Heart right ventricle (tissue), 16 donors: ENCODE data around the gene CAPZA1. TPM values are rescaled to one million over a fixed set of nuclear protein-coding genes. Genes with fewer than 3 reads are reported as not detected.

Experiments
- ATAC-seq, 8 donors: fragments of 200-7000 bp; cut with Tn5 transposase; one replicate each; pipeline ENCODE4 v1.9.1; 2020; ENCODE audit warnings: mild to moderate bottlenecking in 8 of 8, moderate library complexity in 8 of 8, moderate number of reproducible peaks in 1 of 8
- DNase-seq, 2 donors: peaks; one replicate each; pipeline ENCODE4 v3.0.0-alpha.2; 2020
- H3K27ac ChIP-seq, 10 donors: fragments of 200-600 bp; sonication (generic) in 2 of 10; one replicate each; pipeline versions ENCODE4 v1.5.0 to v1.8.0; 2020 to 2022; ENCODE audit warnings: mild to moderate bottlenecking in 3 of 10
- H3K27me3 ChIP-seq, 7 donors: fragments of 200-600 bp; one replicate each; pipeline ENCODE4 v1.8.0; 2021 to 2022; ENCODE audit warnings: mild to moderate bottlenecking in 2 of 7
- H3K36me3 ChIP-seq, 9 donors: fragments of 200-600 bp; sonication (generic) in 1 of 9; one replicate each; pipeline versions ENCODE4 v1.5.0 to v1.8.0; 2020 to 2022; ENCODE audit warnings: mild to moderate bottlenecking in 2 of 9
- H3K4me1 ChIP-seq, 9 donors: fragments of 200-600 bp; sonication (generic) in 1 of 9; one replicate each; pipeline versions ENCODE4 v1.5.0 to v1.8.0; 2020 to 2022; ENCODE audit warnings: mild to moderate bottlenecking in 4 of 9
- H3K4me3 ChIP-seq, 10 donors: fragments of 200-600 bp; sonication (generic) in 2 of 10; one replicate each; pipeline versions ENCODE4 v1.5.0 to v1.8.0; 2020 to 2022; ENCODE audit warnings: mild to moderate bottlenecking in 7 of 10, moderate library complexity in 2 of 10
- H3K9me3 ChIP-seq, 11 donors: fragments of 200-600 bp in 10 of 11; sonication (generic) in 2 of 11; one replicate each; pipeline versions ENCODE4 v1.5.0 to v1.8.0; 2013 to 2022; ENCODE audit warnings: mild to moderate bottlenecking in 2 of 11, control low read depth in 1 of 11, moderate library complexity in 1 of 11
- WGBS, 2 donors: extraction: QIAGEN DNeasy Blood & Tissue Kit; methylation state at CpG; one replicate each; pipeline ENCODE4 v1.1.7; 2013; ENCODE audit warnings: inconsistent platforms in 1 of 2; 5-methylcytosine and 5-hydroxymethylcytosine counted together
- intact Hi-C, 10 donors: fragments of 100-400 bp; cut with DNase I; formaldehyde crosslinking; loops; one replicate each; pipeline versions ENCODE4 v1.11.1 to v1.14.2; 2022
- polyA plus RNA-seq, 2 donors: library from polyadenylated mRNA; stranded (reverse); fragments of 200-250 nt; gene quantifications; one replicate each; pipeline ENCODE4 v1.2.3, GENCODE V29; 2013
- total RNA-seq, 10 donors: library from RNA; stranded (reverse); fragmentation: NEBNext Ultra II Directional in 3 of 10; extraction: Animal tissue kit (Norgen Biotek cat#: 25700) in 3 of 10; gene quantifications; one replicate each; pipeline versions ENCODE4 v1.2.1 to v1.2.4, GENCODE V29; 2021 to 2023
- TF ChIP-seq, protein P1 (sequence below), 9 donors: fragments of 200-600 bp; sonication (generic) in 2 of 9; IDR thresholded peaks; one replicate each; pipeline versions ENCODE4 v1.5.0 to v1.8.0; 2021 to 2022; ENCODE audit warnings: antibody characterized with exemption in 9 of 9, mild to moderate bottlenecking in 5 of 9, moderate library complexity in 1 of 9
- donor health status: Arrhythmogenic right ventricular cardiomyopathy.
- donor health status: ischemic (EF 13 %, LVEDD 7.1; RV severe dilation, severe dysfunction).
- donor health status: healthy with polysubstance abuse.
- donor health status: DM: no; HTN: yes; CAD: no.
- donor health status: DM: no; HTN: no; CAD: no.
- donor health status: ischemic (EF 25% LVEDD 6.9; RV normal size, moderate dysfunction).
- donor health status: ischemic (EF 25% LVEDD 5.7; RV mildly dilated, moderate dysfunction).
- donor health status: healthy.
- donor health status: DM: yes; HTN: yes; CAD: no.
- donor health status: Ischemic cardiomyopathy.
- donor health status: ischemic (EF 35%, LVEDD 5.7; RV mildly dilated, moderate dysfunction).
- donor health status: nonischemic (EF 11% LVEDD 7.7; RV severe dilation, severe dysfunction).
- donor health status: DM: yes; HTN: yes; CAD: no.
- donor health status: PGD.
- donor health status: ischemic (EF 29% LVEDD 5.4; RV normal size, mild dysfunction).
- donor health status: nonischemic (EF 23%, LVEDD 6.1; RV moderate dilation, normal function).

Gene CAPZA1
- total and polyA plus RNA-seq, 12 donors = 19.5 to 58.3 (median 23.6) TPM

DNA sequence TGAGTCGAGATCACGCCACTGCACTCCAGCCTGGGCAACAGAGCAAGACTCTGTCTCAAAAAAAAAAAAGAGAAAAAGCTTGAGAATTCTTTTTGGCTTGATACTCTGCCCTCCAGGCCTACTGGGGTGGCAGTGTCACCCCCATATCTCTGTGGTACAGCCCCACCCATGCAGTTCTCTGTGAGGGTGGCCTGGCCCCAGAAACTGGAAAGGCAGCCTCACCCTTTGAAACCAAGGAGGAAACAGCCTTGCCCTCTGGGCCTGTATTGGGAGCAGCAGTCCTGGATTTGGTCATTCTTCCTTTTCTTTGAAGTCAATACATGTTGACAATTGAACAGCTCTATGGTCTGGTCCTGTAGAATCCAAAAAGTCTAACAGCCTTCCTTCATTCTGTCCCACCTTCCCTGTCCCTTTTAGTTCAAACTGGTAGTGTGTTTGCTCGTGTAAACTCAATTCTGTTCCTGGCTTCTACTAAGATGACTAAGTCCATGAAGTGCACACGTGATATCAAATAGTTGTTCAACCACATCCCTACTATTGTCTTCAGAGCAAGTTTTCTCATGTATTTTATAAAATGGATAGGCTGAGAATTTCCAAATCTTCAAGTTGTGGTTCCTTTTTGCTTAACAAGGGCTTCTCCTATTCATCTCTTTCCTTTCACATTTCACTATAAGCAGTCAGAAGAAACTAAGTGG lies 13.9 kb upstream of the CAPZA1 start:
- H3K4me1 ChIP-seq = no peaks in the 10 kb centered on the region
- ATAC-seq = no peak
- H3K27me3 ChIP-seq = no peaks in the 10 kb centered on the region
- peaks cover 0 to 98% (median 59%) of the 10 kb centered on the region in 9 donors for H3K36me3 ChIP-seq
- intact Hi-C loops = no loop called here
- 91 to 95% methylated on average over 4 of the region's 4 CpGs for WGBS, 2 donors
- no peaks in the 10 kb centered on the region for H3K9me3 ChIP-seq
- no peak overlapping the region for H3K4me3 ChIP-seq
- no peak overlapping the region for H3K27ac ChIP-seq
- no peak for DNase-seq
- TF ChIP-seq, protein P1, sequence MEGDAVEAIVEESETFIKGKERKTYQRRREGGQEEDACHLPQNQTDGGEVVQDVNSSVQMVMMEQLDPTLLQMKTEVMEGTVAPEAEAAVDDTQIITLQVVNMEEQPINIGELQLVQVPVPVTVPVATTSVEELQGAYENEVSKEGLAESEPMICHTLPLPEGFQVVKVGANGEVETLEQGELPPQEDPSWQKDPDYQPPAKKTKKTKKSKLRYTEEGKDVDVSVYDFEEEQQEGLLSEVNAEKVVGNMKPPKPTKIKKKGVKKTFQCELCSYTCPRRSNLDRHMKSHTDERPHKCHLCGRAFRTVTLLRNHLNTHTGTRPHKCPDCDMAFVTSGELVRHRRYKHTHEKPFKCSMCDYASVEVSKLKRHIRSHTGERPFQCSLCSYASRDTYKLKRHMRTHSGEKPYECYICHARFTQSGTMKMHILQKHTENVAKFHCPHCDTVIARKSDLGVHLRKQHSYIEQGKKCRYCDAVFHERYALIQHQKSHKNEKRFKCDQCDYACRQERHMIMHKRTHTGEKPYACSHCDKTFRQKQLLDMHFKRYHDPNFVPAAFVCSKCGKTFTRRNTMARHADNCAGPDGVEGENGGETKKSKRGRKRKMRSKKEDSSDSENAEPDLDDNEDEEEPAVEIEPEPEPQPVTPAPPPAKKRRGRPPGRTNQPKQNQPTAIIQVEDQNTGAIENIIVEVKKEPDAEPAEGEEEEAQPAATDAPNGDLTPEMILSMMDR (IDR thresholded peaks at IDR 0.05) = no peak

DNA sequence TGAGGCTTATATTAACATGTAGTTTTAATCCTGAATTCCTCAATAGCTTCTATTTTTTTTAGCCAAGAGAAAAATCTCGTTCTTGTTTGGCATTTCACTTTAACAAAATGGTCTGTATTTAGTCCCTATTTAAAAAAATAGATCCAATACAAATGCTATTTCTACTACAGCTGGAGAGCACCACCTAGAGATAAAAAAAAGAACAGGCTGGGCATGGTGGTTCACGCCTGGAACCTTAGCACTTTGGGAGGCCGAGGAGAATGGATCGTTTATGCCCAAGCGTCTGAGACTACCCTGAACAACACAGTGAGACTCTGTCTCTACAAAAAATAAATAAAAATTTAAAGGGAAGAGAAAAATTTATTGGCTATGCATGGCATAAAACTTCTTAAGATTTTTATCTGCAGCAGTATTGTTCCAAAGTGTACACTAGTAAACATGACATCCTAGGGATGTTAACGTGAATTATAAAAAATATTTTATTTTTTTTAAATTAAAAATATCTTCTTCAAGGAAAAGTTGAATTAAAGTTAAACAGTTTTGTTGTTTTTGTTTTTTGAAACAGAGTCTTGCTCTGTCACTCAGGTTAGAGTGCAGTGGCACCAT lies 5.1 kb upstream of the CAPZA1 start:
- H3K4me3 ChIP-seq = no peak overlapping the region
- WGBS, 2 donors = 75 to 78% methylated on average over 6 of the region's 6 CpGs
- ATAC-seq = no peak
- H3K36me3 ChIP-seq = peaks cover 0 to 71% (median 38%) of the 10 kb centered on the region in 9 donors
- no peaks in the 10 kb centered on the region for H3K9me3 ChIP-seq
- TF ChIP-seq, protein P1 (IDR thresholded peaks at IDR 0.05) = peak in 7 of 9 donors; percentile 30 to 58 (median 42)
- no peaks in the 10 kb centered on the region for H3K27me3 ChIP-seq
- no peak overlapping the region for H3K27ac ChIP-seq
- no peak for DNase-seq
- peaks cover 3 to 20% (median 13%) of the 10 kb centered on the region in 9 donors for H3K4me1 ChIP-seq
- intact Hi-C loops = loop anchor here in 7 of 10 donors (5.0 to 10.0 kb wide), 6 partner anchors 93 to 222 kb away; partner anchors contain the start of genes WNT2B (in 2 of the 7), CTTNBP2NL (in 1 of the 7) and RHOC (in 1 of the 7)

DNA sequence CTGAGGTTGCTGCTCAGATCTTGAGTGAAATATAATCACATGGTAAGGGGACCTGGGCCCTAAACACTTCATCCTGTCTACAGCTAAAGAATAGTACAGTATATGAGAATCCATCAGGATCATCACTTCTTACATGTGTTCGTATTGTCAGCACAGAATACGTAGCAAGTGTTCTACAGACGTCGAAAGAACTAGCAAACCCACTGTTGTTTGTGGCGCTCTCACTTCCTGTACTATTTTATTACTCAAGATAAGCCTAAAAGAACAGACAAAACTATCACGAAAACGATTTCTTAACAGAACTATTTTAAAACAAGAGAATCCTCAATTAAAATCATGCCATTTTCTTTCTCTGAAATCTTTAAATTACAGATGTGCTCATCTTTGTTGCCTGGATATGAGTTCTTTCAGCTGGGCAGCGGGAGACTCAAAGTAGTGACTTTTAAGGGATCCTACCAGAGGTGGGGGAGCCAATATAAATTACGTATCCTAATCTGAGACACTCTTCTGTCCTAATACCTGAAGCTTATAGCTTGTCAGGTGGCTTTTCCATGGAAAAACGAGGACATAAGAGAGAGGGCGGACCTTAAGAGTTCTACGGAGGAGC lies 1.4 kb upstream of the CAPZA1 start:
- Histone ChIP-seq H3K36me3 (peaks cover 0 to 36% (median 18%) of the 10 kb centered on the region in 9 donors), H3K4me3 (peak overlapping the region; percentile 57 to 98 (median 83)), H3K9me3 (no peaks in the 10 kb centered on the region), H3K27me3 (no peaks in the 10 kb centered on the region), H3K27ac (peak overlapping the region; percentile 91 to 100 (median 98)), H3K4me1 (peaks cover 3 to 50% (median 41%) of the 10 kb centered on the region in 9 donors)
- WGBS, 2 donors = 1 to 2% methylated on average over 12 of the region's 12 CpGs
- TF ChIP-seq, protein P1 (IDR thresholded peaks at IDR 0.05) = no peak
- ATAC-seq (no peak), DNase-seq (no peak)
- intact Hi-C loops = loop anchor here in 7 of 10 donors (2.0 to 10.0 kb wide), 9 partner anchors 89 to 227 kb away; partner anchors contain the start of genes RHOC (in 4 of the 7), WNT2B (in 2 of the 7), CTTNBP2NL (in 1 of the 7) and PPM1J (in 1 of the 7)
